MM.1S (cell line): ENCODE measurements around the gene OR51A4.

Source experiments
- CTCF ChIP-seq: fragments of 300-600 bp; sonication (generic); IDR thresholded peaks from 2 replicates; pipeline ENCODE4 v1.5.1; 2016; ENCODE audit warnings: antibody characterized with exemption, low read length, mixed read lengths
- EZH2 ChIP-seq: fragments of 300-600 bp; sonication (generic); optimal IDR thresholded peaks from 2 replicates; pipeline ENCODE3; 2017; ENCODE audit warnings: low read depth, mild to moderate bottlenecking, antibody characterized with exemption, low read length, mixed read lengths
- EZH2phosphoT487 ChIP-seq: fragments of 300-600 bp; sonication (generic); IDR thresholded peaks from 2 replicates; pipeline ENCODE4 v1.6.1; 2018; ENCODE audit warnings: antibody characterized with exemption, low read length

DNA sequence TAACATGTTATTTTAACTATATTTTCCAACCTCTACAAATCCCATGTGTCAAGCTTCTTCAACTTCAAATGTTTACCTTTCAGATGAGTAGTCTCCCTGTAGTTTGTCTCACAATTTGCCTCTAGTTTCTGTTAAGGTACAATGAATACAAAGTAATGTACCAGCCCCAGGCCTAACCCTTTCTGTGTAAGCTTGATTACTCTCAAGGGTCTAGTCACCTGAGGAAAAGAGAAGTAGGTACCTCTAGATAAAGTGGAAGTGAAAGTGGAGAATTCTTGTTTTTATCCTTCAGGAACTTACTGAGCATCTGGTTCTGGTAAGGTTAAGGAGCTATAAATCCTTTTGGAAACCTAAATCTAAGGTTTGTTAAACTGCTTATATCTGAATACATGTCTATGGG, 43.9 kb downstream of the OR51A4 start, which contains the start of gene OR51A7:
- no peak for TF ChIP-seq CTCF
- no peak for TF ChIP-seq EZH2
- TF ChIP-seq EZH2phosphoT487 = no peak
